HEK293 (cell line): ENCODE results near the gene SIN3A.

Experiments used
- BCL11A ChIP-seq: fragments of 450-650 bp; formaldehyde crosslinking; IDR thresholded peaks from 2 replicates; pipeline ENCODE4 v1.5.1; 2016; ENCODE audit warnings: low read depth, missing biosample characterization, missing genetic modification characterization
- HOXA7 ChIP-seq: sonication (generic); formaldehyde crosslinking; IDR thresholded peaks from 2 replicates; pipeline ENCODE4 v1.8.1; 2022; ENCODE audit warnings: missing genetic modification reagents, borderline replicate concordance
- KLF16 ChIP-seq: fragments of 450-650 bp; formaldehyde crosslinking; IDR thresholded peaks from 2 replicates; pipeline ENCODE4 v1.5.1; 2017; ENCODE audit warnings: missing biosample characterization, missing genetic modification characterization
- KLF9 ChIP-seq: fragments of 450-650 bp; formaldehyde crosslinking; IDR thresholded peaks from 2 replicates; pipeline ENCODE4 v1.5.1; 2016; ENCODE audit warnings: missing biosample characterization, missing genetic modification characterization, low read depth
- PATZ1 ChIP-seq: fragments of 450-650 bp; formaldehyde crosslinking; IDR thresholded peaks from 2 replicates; pipeline ENCODE4 v1.5.1; 2016; ENCODE audit warnings: missing biosample characterization, missing genetic modification characterization
- PRDM10 ChIP-seq: fragments of 450-650 bp; formaldehyde crosslinking; IDR thresholded peaks from 2 replicates; pipeline ENCODE4 v1.5.1; 2016; ENCODE audit warnings: missing biosample characterization, missing genetic modification characterization
- SP3 ChIP-seq: fragments of 450-650 bp; formaldehyde crosslinking; IDR thresholded peaks from 2 replicates; pipeline ENCODE4 v1.5.1; 2016; ENCODE audit warnings: missing biosample characterization, missing genetic modification characterization
- ZBTB7A ChIP-seq: fragments of 450-650 bp; formaldehyde crosslinking; IDR thresholded peaks from 2 replicates; pipeline ENCODE4 v1.5.1; 2016; ENCODE audit warnings: low read depth, missing biosample characterization, missing genetic modification characterization
- ZEB2 ChIP-seq: fragments of 450-650 bp; formaldehyde crosslinking; IDR thresholded peaks from 2 replicates; pipeline ENCODE4 v1.5.1; 2016; ENCODE audit warnings: missing biosample characterization, missing genetic modification characterization
- ZFP3 ChIP-seq: fragments of 450-650 bp; formaldehyde crosslinking; IDR thresholded peaks from 2 replicates; pipeline ENCODE4 v1.5.1; 2016; ENCODE audit warnings: low read depth, missing biosample characterization, missing genetic modification characterization
- ZIC2 ChIP-seq: fragments of 450-650 bp; formaldehyde crosslinking; IDR thresholded peaks from 2 replicates; pipeline ENCODE4 v1.5.1; 2016; ENCODE audit warnings: missing biosample characterization, missing genetic modification characterization
- ZNF335 ChIP-seq: fragments of 450-650 bp; formaldehyde crosslinking; conservative IDR thresholded peaks from 2 replicates; pipeline ENCODE4 v1.5.1; 2016; ENCODE audit warnings: missing biosample characterization, missing genetic modification characterization
- ZNF341 ChIP-seq: fragments of 450-650 bp; formaldehyde crosslinking; IDR thresholded peaks from 2 replicates; pipeline ENCODE4; 2016; ENCODE audit warnings: low read depth, missing biosample characterization, missing genetic modification characterization
- ZNF366 ChIP-seq: fragments of 450-650 bp; formaldehyde crosslinking; conservative IDR thresholded peaks from 2 replicates; pipeline ENCODE4 v1.5.1; 2016; ENCODE audit warnings: missing biosample characterization, missing genetic modification characterization
- ZNF391 ChIP-seq: fragments of 450-650 bp; formaldehyde crosslinking; IDR thresholded peaks from 2 replicates; pipeline ENCODE4 v1.5.1; 2016; ENCODE audit warnings: low read depth, missing biosample characterization, missing genetic modification characterization, borderline replicate concordance
- ZNF404 ChIP-seq: fragments of 450-650 bp; formaldehyde crosslinking; IDR thresholded peaks from 2 replicates; pipeline ENCODE4 v1.5.1; 2017; ENCODE audit warnings: missing biosample characterization, missing genetic modification characterization
- ZNF501 ChIP-seq: fragments of 450-650 bp; formaldehyde crosslinking; IDR thresholded peaks from 2 replicates; pipeline ENCODE4 v1.5.1; 2016; ENCODE audit warnings: missing biosample characterization, missing genetic modification characterization
- ZNF558 ChIP-seq: fragments of 450-650 bp; formaldehyde crosslinking; IDR thresholded peaks from 2 replicates; pipeline ENCODE4 v1.5.1; 2016; ENCODE audit warnings: missing biosample characterization, missing genetic modification characterization
- ZNF610 ChIP-seq: fragments of 450-650 bp; formaldehyde crosslinking; IDR thresholded peaks from 2 replicates; pipeline ENCODE4 v1.5.1; 2016; ENCODE audit warnings: missing biosample characterization, missing genetic modification characterization, borderline replicate concordance
- ZNF623 ChIP-seq: fragments of 450-650 bp; formaldehyde crosslinking; IDR thresholded peaks from 2 replicates; pipeline ENCODE4 v1.5.1; 2016; ENCODE audit warnings: missing biosample characterization, missing genetic modification characterization
- ZNF692 ChIP-seq: fragments of 450-650 bp; formaldehyde crosslinking; IDR thresholded peaks from 2 replicates; pipeline ENCODE4 v1.5.1; 2016; ENCODE audit warnings: missing biosample characterization, missing genetic modification characterization
- ZNF76 ChIP-seq: fragments of 450-650 bp; formaldehyde crosslinking; IDR thresholded peaks from 2 replicates; pipeline ENCODE4; 2016; ENCODE audit warnings: low read depth, missing biosample characterization, missing genetic modification characterization, borderline replicate concordance
- ZNF777 ChIP-seq: fragments of 450-650 bp; formaldehyde crosslinking; IDR thresholded peaks from 2 replicates; pipeline ENCODE4 v1.5.1; 2017; ENCODE audit warnings: missing biosample characterization, missing genetic modification characterization, borderline replicate concordance
- ZNF843 ChIP-seq: fragments of 450-650 bp; formaldehyde crosslinking; IDR thresholded peaks from 2 replicates; pipeline ENCODE4 v1.5.1; 2016; ENCODE audit warnings: missing biosample characterization, missing genetic modification characterization
- ZSCAN30 ChIP-seq: fragments of 450-650 bp; IDR thresholded peaks from 2 replicates; pipeline ENCODE4 v1.5.1; 2018; ENCODE audit warnings: missing biosample characterization, mild to moderate bottlenecking, missing genetic modification characterization, moderate library complexity
- TF ChIP-seq, protein P1 (sequence below): fragments of 450-650 bp; formaldehyde crosslinking; conservative IDR thresholded peaks from 2 replicates; pipeline ENCODE4 v1.5.1; 2016; ENCODE audit warnings: low read depth, missing biosample characterization, missing genetic modification characterization
- TF ChIP-seq, protein P2 (sequence below): fragments of 450-650 bp; formaldehyde crosslinking; IDR thresholded peaks from 2 replicates; pipeline ENCODE4 v1.5.1; 2016; ENCODE audit warnings: missing biosample characterization, missing genetic modification characterization

Gene SIN3A

GRCh38 chr15:75453703-75454470 is 2.4 kb upstream of the SIN3A start (continued):
- TF ChIP-seq PRDM10 (tag by site-specific recombination) (peak; percentile 92), ZNF777 (no peak), ZSCAN30 (tag by site-specific recombination) (0 out of 2 replicates have a peak, but pooled peaks have one; percentile 11), ZNF366 (peak; percentile 85), KLF9 (tag by site-specific recombination) (peak; percentile 71), ZBTB7A (tag by site-specific recombination) (0 out of 2 replicates have a peak, but pooled peaks have one; percentile 37), ZFP3 (no peak), SP3 (tag by site-specific recombination) (peak; percentile 99), ZNF341 (tag by site-specific recombination) (peak; percentile 100), ZNF335 (tag by site-specific recombination) (peak; percentile 61), BCL11A (tag by site-specific recombination) (peak; percentile 54; the same call in 1 of the 2 replicates), ZNF404 (tag by site-specific recombination) (no peak), ZNF623 (tag by site-specific recombination) (no peak), ZNF501 (tag by site-specific recombination) (0 out of 2 replicates have a peak, but pooled peaks have one; percentile 20), HOXA7 (CRISPR knock-in tag) (no peak), ZIC2 (tag by site-specific recombination) (no peak), KLF16 (tag by site-specific recombination) (peak; percentile 90), ZNF610 (tag by site-specific recombination) (peak; percentile 91), ZNF843 (tag by site-specific recombination) (peak; percentile 36; the same call in 1 of the 2 replicates), ZNF76 (tag by site-specific recombination) (peak; percentile 70; the same call in 1 of the 2 replicates), ZNF692 (tag by site-specific recombination) (no peak; the same call in 1 of the 2 replicates), ZNF558 (no peak), ZNF391 (tag by site-specific recombination) (peak; percentile 72; the same call in 1 of the 2 replicates), ZEB2 (tag by site-specific recombination) (peak; percentile 76), PATZ1 (tag by site-specific recombination) (peak; percentile 92)
- TF ChIP-seq, protein P1, sequence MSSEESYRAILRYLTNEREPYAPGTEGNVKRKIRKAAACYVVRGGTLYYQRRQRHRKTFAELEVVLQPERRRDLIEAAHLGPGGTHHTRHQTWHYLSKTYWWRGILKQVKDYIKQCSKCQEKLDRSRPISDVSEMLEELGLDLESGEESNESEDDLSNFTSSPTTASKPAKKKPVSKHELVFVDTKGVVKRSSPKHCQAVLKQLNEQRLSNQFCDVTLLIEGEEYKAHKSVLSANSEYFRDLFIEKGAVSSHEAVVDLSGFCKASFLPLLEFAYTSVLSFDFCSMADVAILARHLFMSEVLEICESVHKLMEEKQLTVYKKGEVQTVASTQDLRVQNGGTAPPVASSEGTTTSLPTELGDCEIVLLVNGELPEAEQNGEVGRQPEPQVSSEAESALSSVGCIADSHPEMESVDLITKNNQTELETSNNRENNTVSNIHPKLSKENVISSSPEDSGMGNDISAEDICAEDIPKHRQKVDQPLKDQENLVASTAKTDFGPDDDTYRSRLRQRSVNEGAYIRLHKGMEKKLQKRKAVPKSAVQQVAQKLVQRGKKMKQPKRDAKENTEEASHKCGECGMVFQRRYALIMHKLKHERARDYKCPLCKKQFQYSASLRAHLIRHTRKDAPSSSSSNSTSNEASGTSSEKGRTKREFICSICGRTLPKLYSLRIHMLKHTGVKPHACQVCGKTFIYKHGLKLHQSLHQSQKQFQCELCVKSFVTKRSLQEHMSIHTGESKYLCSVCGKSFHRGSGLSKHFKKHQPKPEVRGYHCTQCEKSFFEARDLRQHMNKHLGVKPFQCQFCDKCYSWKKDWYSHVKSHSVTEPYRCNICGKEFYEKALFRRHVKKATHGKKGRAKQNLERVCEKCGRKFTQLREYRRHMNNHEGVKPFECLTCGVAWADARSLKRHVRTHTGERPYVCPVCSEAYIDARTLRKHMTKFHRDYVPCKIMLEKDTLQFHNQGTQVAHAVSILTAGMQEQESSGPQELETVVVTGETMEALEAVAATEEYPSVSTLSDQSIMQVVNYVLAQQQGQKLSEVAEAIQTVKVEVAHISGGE (tag by site-specific recombination), result peak; percentile 90
- TF ChIP-seq, protein P2, sequence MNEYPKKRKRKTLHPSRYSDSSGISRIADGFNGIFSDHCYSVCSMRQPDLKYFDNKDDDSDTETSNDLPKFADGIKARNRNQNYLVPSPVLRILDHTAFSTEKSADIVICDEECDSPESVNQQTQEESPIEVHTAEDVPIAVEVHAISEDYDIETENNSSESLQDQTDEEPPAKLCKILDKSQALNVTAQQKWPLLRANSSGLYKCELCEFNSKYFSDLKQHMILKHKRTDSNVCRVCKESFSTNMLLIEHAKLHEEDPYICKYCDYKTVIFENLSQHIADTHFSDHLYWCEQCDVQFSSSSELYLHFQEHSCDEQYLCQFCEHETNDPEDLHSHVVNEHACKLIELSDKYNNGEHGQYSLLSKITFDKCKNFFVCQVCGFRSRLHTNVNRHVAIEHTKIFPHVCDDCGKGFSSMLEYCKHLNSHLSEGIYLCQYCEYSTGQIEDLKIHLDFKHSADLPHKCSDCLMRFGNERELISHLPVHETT (tag by site-specific recombination), result peak; percentile 64; the same call in 1 of the 2 replicates
